Peyer's patch (tissue), 4 donors: ENCODE data around the gene SMIM31.

Experiments
- CTCF ChIP-seq, 6 experiments: fragments of 450-650 bp in 4 of 6; fragments of 200-600 bp in 2 of 6; sonication (generic) in 1 of 6; IDR thresholded peaks; one replicate each; pipeline ENCODE4 v1.5.1; 2017 to 2019; ENCODE audit warnings: antibody characterized with exemption in 6 of 6, mild to moderate bottlenecking in 3 of 6, moderate library complexity in 1 of 6
- POLR2A ChIP-seq, 2 donors: fragments of 450-650 bp; IDR thresholded peaks; one replicate each; pipeline ENCODE4 v1.5.1; 2017; ENCODE audit warnings: antibody characterized with exemption in 2 of 2, mild to moderate bottlenecking in 2 of 2, moderate library complexity in 2 of 2

- TF ChIP-seq CTCF (IDR thresholded peaks at IDR 0.05) (no peak), POLR2A (IDR thresholded peaks at IDR 0.05) (no peak)
Measured at GRCh38 chr4:164765096-164765495, 11.2 kb downstream of the SMIM31 start.
